K562 (cell line): ENCODE results near the gene MCRS1.

Experiments
- BHLHE40 ChIP-seq: IDR thresholded peaks from 2 replicates; pipeline ENCODE4 v1.6.1; 2011; ENCODE audit warnings: low read length, improper control_type of control experiment
- CHCHD3 ChIP-seq: fragments of 250-450 bp; sonication (Bioruptor Pico); IDR thresholded peaks from 2 replicates; pipeline ENCODE4 v2.1.2; 2022; ENCODE audit warnings: mild to moderate bottlenecking
- ZNF384 ChIP-seq: IDR thresholded peaks from 2 replicates; pipeline ENCODE4 v1.6.1; 2012; ENCODE audit warnings: low read depth, low read length, improper control_type of control experiment
- TF ChIP-seq, protein P1 (sequence below): IDR thresholded peaks from 3 replicates; pipeline ENCODE4 v1.6.1; 2011; ENCODE audit warnings: borderline replicate concordance, mild to moderate bottlenecking, moderate library complexity; ENCODE audit not compliant: insufficient read length; ENCODE audit errors: extremely low read depth

DNA sequence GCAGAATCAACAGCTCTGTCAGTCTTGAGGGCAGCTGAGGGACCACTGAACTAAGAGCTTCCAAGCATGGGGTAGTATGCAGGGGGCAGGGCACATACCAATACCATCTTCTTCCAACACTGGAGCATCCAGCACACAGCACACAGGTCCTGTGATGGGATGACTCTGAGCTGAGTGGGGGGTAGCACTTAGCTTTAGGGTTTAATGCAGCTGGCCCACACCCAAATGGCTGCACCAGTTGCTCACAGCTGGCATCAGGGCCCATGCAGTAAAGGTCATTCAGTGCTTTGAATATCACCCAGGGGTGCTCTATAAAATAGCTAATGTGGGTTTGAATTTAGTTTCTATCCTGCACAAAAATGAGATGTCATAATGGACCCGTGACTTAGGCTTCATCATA lies 35.8 kb upstream of the MCRS1 start:
- TF ChIP-seq, protein P1, sequence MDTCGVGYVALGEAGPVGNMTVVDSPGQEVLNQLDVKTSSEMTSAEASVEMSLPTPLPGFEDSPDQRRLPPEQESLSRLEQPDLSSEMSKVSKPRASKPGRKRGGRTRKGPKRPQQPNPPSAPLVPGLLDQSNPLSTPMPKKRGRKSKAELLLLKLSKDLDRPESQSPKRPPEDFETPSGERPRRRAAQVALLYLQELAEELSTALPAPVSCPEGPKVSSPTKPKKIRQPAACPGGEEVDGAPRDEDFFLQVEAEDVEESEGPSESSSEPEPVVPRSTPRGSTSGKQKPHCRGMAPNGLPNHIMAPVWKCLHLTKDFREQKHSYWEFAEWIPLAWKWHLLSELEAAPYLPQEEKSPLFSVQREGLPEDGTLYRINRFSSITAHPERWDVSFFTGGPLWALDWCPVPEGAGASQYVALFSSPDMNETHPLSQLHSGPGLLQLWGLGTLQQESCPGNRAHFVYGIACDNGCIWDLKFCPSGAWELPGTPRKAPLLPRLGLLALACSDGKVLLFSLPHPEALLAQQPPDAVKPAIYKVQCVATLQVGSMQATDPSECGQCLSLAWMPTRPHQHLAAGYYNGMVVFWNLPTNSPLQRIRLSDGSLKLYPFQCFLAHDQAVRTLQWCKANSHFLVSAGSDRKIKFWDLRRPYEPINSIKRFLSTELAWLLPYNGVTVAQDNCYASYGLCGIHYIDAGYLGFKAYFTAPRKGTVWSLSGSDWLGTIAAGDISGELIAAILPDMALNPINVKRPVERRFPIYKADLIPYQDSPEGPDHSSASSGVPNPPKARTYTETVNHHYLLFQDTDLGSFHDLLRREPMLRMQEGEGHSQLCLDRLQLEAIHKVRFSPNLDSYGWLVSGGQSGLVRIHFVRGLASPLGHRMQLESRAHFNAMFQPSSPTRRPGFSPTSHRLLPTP: no peak
- TF ChIP-seq ZNF384: no peak
- TF ChIP-seq BHLHE40: no peak
- no peak for TF ChIP-seq CHCHD3 (CRISPR knock-in tag)
